ENCODE results near the gene PTPRN2.

GRCh38 chr7:157825325-157825724 is 762.3 kb downstream of the PTPRN2 start:
- no peak for TF ChIP-seq SP1 (CRISPR knock-in tag; IDR thresholded peaks at IDR 0.05)
- no peak for TF ChIP-seq CTCF (IDR thresholded peaks at IDR 0.05 in 2 of 3, conservative IDR thresholded peaks at IDR 0.05 in 1 of 3; ENCODE audit: insufficient read depth in 2 of 3, low read depth in 1 of 3, low read length in 3 of 3)
- TF ChIP-seq GABPB1 (CRISPR knock-in tag; IDR thresholded peaks at IDR 0.05): no peak
- no peak for TF ChIP-seq HCFC1 (IDR thresholded peaks at IDR 0.05; ENCODE audit: low read depth, low read length)
- TF ChIP-seq JUNB (CRISPR knock-in tag; conservative IDR thresholded peaks at IDR 0.05): no peak
- no peak for TF ChIP-seq HOXB6 (CRISPR knock-in tag; IDR thresholded peaks at IDR 0.05; ENCODE audit: borderline replicate concordance)
- TF ChIP-seq ZNF324 (CRISPR knock-in tag; IDR thresholded peaks at IDR 0.05): no peak
- TF ChIP-seq ZBTB1 (CRISPR knock-in tag; IDR thresholded peaks at IDR 0.05; ENCODE audit: borderline replicate concordance, low read depth): no peak
- no peak for TF ChIP-seq EZH2 (IDR thresholded peaks at IDR 0.05; ENCODE audit: borderline replicate concordance, low read depth, low read length)
- TF ChIP-seq ZNF764 (CRISPR knock-in tag; IDR thresholded peaks at IDR 0.05; ENCODE audit: low read depth): no peak
